ENCODE measurements around the gene HEPACAM.

Gene HEPACAM

GRCh38 chr11:124950601-124951330 is 14.9 kb upstream of the HEPACAM start:
- no peak overlapping the region for H2AFZ ChIP-seq (ENCODE audit: low read depth, low read length)
- no peaks in the 10 kb centered on the region for H3K36me3 ChIP-seq (replicated peaks; ENCODE audit: low read depth, low read length)
- no peak overlapping the region for H3K9ac ChIP-seq (ENCODE audit: low read length)
- no peaks in the 10 kb centered on the region for H4K20me1 ChIP-seq (ENCODE audit: insufficient read depth, low read length)
- H3K4me3 ChIP-seq (ENCODE audit: low read length): no peak overlapping the region
- no peak overlapping the region for H3K27ac ChIP-seq (ENCODE audit: low read length)
- peaks cover 11% of the 10 kb centered on the region for H3K4me1 ChIP-seq (ENCODE audit: low read length)
- H3K9me3 ChIP-seq (ENCODE audit: insufficient read depth, low read length): no peaks in the 10 kb centered on the region; the same call in 1 of the 2 replicates
- no peaks in the 10 kb centered on the region for H3K79me2 ChIP-seq (ENCODE audit: low read length)
- H3K4me2 ChIP-seq (ENCODE audit: low read length): no peak overlapping the region
- no peaks in the 10 kb centered on the region for H3K27me3 ChIP-seq (ENCODE audit: low read depth, low read length)
- TF ChIP-seq EZH2phosphoT487 (IDR thresholded peaks at IDR 0.05; ENCODE audit: low read depth) (no peak), CTCF (IDR thresholded peaks at IDR 0.05; ENCODE audit: low read depth, low read length) (no peak)

GRCh38 chr11:124946735-124947141 is 10.9 kb upstream of the HEPACAM start:
- Histone ChIP-seq H2AFZ (ENCODE audit: low read depth, low read length) (no peak overlapping the region), H3K9me3 (ENCODE audit: insufficient read depth, low read length) (no peaks in the 10 kb centered on the region; the same call in 1 of the 2 replicates), H3K36me3 (replicated peaks; ENCODE audit: low read depth, low read length) (no peaks in the 10 kb centered on the region), H3K4me2 (ENCODE audit: low read length) (no peak overlapping the region), H3K4me1 (ENCODE audit: low read length) (no peaks in the 10 kb centered on the region), H3K4me3 (ENCODE audit: low read length) (no peak overlapping the region), H3K27ac (ENCODE audit: low read length) (no peak overlapping the region), H3K79me2 (ENCODE audit: low read length) (no peaks in the 10 kb centered on the region), H3K9ac (ENCODE audit: low read length) (no peak overlapping the region), H4K20me1 (ENCODE audit: insufficient read depth, low read length) (no peaks in the 10 kb centered on the region), H3K27me3 (ENCODE audit: low read depth, low read length) (no peaks in the 10 kb centered on the region)
- TF ChIP-seq EZH2phosphoT487 (IDR thresholded peaks at IDR 0.05; ENCODE audit: low read depth): no peak
- no peak for TF ChIP-seq CTCF (IDR thresholded peaks at IDR 0.05; ENCODE audit: low read depth, low read length)

- no peak overlapping the region for H3K4me2 ChIP-seq (ENCODE audit: low read length)
- no peaks in the 10 kb centered on the region for H4K20me1 ChIP-seq (ENCODE audit: insufficient read depth, low read length)
- no peaks in the 10 kb centered on the region for H3K79me2 ChIP-seq (ENCODE audit: low read length)
- no peak overlapping the region for H3K27ac ChIP-seq (ENCODE audit: low read length)
- H3K9ac ChIP-seq (ENCODE audit: low read length): no peak overlapping the region
- H3K4me1 ChIP-seq (ENCODE audit: low read length): no peaks in the 10 kb centered on the region
- no peaks in the 10 kb centered on the region for H3K27me3 ChIP-seq (ENCODE audit: low read depth, low read length)
- TF ChIP-seq CTCF (IDR thresholded peaks at IDR 0.05; ENCODE audit: low read depth, low read length) (no peak), EZH2phosphoT487 (IDR thresholded peaks at IDR 0.05; ENCODE audit: low read depth) (no peak)
- H3K36me3 ChIP-seq (replicated peaks; ENCODE audit: low read depth, low read length): no peaks in the 10 kb centered on the region
- H3K4me3 ChIP-seq (ENCODE audit: low read length): no peak overlapping the region
- no peak overlapping the region for H2AFZ ChIP-seq (ENCODE audit: low read depth, low read length)
- H3K9me3 ChIP-seq (ENCODE audit: insufficient read depth, low read length): no peaks in the 10 kb centered on the region
These were observed 10.0 kb upstream of the HEPACAM start for GRCh38 chr11:124945826-124946225.

- Histone ChIP-seq H3K9ac (ENCODE audit: low read length) (no peak overlapping the region), H3K36me3 (replicated peaks; ENCODE audit: low read depth, low read length) (no peaks in the 10 kb centered on the region), H3K27ac (ENCODE audit: low read length) (no peak overlapping the region), H3K9me3 (ENCODE audit: insufficient read depth, low read length) (no peaks in the 10 kb centered on the region), H3K27me3 (ENCODE audit: low read depth, low read length) (peaks cover 4% of the 10 kb centered on the region; the same call in 1 of the 2 replicates), H2AFZ (ENCODE audit: low read depth, low read length) (no peak overlapping the region), H3K4me1 (ENCODE audit: low read length) (no peaks in the 10 kb centered on the region), H4K20me1 (ENCODE audit: insufficient read depth, low read length) (no peaks in the 10 kb centered on the region), H3K79me2 (ENCODE audit: low read length) (no peaks in the 10 kb centered on the region), H3K4me3 (ENCODE audit: low read length) (no peak overlapping the region), H3K4me2 (ENCODE audit: low read length) (no peak overlapping the region)
- TF ChIP-seq CTCF (IDR thresholded peaks at IDR 0.05; ENCODE audit: low read depth, low read length): no peak
- no peak for TF ChIP-seq EZH2phosphoT487 (IDR thresholded peaks at IDR 0.05; ENCODE audit: low read depth)
These were observed 8.7 kb upstream of the HEPACAM start for GRCh38 chr11:124944565-124944964.
